ENCODE results near the gene TPK1.

DNA sequence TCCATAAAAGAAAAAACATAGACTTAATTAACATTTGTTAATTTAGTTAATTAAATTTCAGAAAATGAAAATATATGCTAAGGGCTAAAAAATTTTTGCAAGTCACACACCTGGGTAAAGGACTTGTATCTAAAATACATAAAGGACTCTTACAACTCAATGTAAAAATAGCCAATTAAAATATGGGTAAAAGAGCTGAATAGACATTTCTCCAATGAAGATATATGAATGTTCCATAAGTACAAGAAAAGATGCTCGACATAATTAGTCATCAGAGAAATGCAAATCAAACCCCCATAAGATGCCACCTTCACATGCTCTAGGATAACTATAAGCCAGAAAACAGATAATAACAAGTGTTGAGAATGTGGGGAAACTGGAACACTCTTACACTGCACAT, 288.0 kb downstream of the TPK1 start:
- TF ChIP-seq CTCF (conservative IDR thresholded peaks at IDR 0.05 in 1 of 2, IDR thresholded peaks at IDR 0.05 in 1 of 2; ENCODE audit: extremely low read depth in 1 of 2, insufficient read depth in 1 of 2, low read depth in 1 of 2, low read length in 2 of 2) (no peak), EZH2 (IDR thresholded peaks at IDR 0.05; ENCODE audit: borderline replicate concordance, low read length) (no peak)
